Fibroblast of mammary gland (primary cell): ENCODE results near the gene FBP2.
"Not testable (repeated sequence)": the region's sequence is repeated elsewhere in the genome, so short reads cannot be mapped to it uniquely, and the experiment has no call there.

ENCODE experiments used
- DNase-seq: peaks from one replicate; pipeline ENCODE4 v3.0.0-alpha.2; 2010; ENCODE audit warnings: low read depth
- H3K4me3 ChIP-seq: 2 replicates; pipeline ENCODE4 v1.5.1; 2011; ENCODE audit warnings: low read depth, mild to moderate bottlenecking, low read length, moderate library complexity; ENCODE audit not compliant: control insufficient read depth
- TF ChIP-seq, protein P1 (sequence below): conservative IDR thresholded peaks from 2 replicates; pipeline ENCODE4 v1.5.1; 2011; ENCODE audit warnings: low read depth, low read length, inconsistent platforms; ENCODE audit not compliant: control insufficient read depth, insufficient read depth

FBP2 gene

DNA sequence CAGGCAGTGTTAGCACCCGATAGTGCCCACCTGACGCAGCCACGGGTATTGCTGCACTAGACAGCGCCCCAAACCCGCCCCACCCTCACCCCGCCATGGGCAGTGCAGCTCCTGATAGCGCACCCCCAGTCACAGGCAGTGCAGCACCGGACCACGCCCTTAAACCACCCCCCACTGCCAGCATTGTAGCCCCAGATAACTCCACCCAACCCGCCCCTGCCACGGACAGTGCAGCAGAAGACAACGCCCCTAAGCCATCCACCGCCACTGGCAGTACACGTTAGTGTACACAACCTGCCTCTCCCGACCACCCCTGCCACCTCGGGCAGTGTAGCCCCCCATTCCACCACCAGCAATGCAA lies 39.6 kb downstream of the FBP2 start:
- TF ChIP-seq, protein P1, sequence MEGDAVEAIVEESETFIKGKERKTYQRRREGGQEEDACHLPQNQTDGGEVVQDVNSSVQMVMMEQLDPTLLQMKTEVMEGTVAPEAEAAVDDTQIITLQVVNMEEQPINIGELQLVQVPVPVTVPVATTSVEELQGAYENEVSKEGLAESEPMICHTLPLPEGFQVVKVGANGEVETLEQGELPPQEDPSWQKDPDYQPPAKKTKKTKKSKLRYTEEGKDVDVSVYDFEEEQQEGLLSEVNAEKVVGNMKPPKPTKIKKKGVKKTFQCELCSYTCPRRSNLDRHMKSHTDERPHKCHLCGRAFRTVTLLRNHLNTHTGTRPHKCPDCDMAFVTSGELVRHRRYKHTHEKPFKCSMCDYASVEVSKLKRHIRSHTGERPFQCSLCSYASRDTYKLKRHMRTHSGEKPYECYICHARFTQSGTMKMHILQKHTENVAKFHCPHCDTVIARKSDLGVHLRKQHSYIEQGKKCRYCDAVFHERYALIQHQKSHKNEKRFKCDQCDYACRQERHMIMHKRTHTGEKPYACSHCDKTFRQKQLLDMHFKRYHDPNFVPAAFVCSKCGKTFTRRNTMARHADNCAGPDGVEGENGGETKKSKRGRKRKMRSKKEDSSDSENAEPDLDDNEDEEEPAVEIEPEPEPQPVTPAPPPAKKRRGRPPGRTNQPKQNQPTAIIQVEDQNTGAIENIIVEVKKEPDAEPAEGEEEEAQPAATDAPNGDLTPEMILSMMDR = no peak
- DNase-seq = no peak
- H3K4me3 ChIP-seq = no peak overlapping the region

DNA sequence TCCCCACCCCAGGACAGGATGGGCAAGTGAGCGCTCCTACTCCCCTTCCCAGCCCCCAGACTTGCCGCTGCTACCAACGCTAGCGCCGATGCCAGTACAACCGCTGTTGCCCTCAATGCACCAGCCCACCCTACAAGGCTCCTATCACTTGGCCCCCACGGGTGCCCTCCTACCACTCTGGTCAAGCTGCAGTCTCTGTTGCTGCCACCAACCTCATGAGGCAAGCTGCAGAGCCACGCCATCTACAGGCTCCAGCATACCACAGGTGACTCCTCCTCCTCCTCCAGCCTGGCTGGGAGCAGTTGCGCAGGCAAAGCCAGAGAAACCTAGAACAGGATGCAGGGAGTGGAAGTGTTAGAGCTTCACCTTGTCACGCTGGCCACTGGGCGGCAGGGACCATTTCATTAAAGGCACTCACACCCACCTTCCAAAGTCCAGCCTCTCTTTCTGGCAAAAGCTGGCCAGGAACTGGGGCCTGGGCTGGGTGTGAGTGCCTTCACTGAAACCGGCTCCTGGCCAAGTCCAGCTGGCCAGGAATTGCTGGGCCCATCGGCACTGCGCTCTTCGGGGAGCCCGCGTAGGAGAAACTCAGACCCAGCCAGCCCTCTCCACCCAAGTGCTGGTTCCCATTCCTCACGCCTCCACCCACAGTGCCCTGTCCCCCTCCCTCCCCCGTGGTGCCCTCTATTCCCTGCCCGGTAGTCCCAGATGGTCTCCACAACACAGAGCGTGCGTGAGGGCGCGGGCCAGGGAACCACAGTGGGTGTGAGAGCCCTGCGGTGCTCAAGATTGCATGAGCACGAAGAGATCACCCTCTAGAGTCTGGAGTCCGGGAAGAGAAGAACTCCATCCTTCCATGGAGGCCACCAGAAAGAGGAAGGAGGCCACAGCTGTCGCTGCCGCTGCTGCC lies 40.3 kb downstream of the FBP2 start:
- no peak for DNase-seq
- TF ChIP-seq, protein P1 = no peak
- H3K4me3 ChIP-seq = no peak overlapping the region

DNA sequence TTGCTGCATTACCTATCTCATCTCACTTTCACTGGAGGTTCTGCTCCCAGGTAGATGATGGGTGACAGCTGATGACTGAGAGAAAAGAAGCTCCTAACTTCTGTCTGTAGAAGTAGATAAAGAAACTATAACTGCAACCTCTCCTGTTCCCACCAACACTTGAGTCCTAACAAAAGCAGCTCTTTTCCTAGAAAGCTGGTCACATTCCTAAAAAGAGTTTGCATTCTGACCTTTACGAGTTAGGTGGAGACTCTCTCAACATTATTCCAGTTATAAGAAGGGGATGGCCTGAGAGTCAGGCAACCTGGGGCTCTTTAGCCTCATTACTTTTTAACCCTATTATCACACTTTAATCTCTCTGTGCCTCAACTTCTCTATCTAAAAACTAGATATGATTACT lies 47.7 kb downstream of the FBP2 start:
- TF ChIP-seq, protein P1 = no peak
- no peak overlapping the region for H3K4me3 ChIP-seq
- DNase-seq = no peak

DNA sequence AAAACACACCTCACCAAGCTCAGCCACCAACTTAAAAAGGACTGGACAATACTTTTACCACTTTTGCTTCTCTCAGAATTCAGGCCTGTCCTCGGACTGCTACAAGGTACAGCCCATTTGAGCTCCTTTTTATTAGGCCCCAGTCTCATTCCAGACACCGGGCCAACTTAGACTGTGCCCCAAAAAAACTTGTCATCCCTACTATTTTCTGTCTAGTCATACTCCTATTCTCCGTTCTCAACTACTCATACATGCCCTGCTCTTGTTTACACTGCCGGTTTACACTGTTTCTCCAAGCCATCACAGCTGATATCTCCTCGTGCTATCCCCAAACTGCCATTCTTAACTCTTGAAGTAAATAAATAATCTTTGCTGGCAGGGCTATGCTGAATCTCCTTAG lies 49.3 kb downstream of the FBP2 start:
- not testable (repeated sequence) for H3K4me3 ChIP-seq, DNase-seq

DNA sequence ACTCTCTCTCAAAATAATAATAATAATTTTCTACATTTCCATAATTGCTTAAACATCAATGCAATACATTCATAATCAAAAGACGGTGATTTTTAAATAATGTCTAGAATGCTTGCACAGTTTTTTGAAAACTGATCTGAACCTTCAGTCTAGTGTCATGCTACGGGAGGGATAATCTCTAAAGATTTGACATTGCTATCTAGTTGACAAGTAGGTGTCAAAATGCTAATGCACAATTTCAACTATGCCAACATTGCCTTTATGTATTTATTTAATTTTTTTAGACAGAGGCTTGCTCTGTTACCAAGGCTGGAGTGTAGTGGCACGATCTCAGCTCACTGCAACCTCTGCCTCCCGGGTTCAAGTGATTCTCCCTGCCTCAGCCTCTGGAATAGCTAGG lies 54.7 kb downstream of the FBP2 start:
- DNase-seq = no peak
- no peak overlapping the region for H3K4me3 ChIP-seq
- TF ChIP-seq, protein P1 = no peak

DNA sequence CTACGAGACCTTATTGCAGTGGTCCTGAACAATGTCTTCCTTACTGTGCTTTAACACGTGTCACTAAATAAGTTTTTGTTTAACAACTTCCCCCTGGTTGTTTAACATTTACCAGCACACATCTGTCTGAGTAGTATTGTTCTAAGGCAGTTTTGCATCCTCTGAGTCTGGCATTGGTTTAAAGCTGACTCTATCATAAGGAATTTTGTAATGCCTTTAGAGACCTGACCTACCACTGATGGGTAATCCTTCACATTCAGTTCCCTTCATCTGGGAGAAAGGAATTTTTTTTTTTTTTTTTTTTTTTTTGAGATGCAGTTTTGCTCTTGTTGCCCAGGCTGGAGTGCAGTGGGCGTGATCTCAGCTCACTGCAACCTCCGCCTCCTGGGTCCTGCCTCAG lies 58.7 kb downstream of the FBP2 start:
- no peak overlapping the region for H3K4me3 ChIP-seq
- TF ChIP-seq, protein P1 = no peak
- DNase-seq = peak; percentile 55

DNA sequence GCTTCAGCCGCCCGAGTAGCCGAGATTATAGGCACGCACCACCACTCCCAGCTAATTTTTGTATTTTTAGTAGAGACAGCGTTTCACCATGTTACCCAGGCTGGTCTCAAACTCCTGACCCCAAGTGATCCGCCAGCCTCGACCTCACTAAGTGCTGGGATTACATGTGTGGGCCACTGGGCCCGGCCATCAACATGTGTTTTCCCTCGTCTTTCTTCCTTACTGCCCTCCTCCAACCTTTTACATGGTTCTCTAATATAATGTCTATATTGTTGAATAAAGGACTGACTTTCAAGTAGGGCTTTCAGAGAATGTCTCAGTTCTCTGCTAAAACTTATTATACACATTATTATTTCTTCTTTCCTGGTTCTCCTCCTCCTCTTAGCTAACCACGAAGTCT lies 60.0 kb downstream of the FBP2 start:
- DNase-seq = no peak
- TF ChIP-seq, protein P1 = no peak

More for the DNA sequence above, 60.0 kb downstream of the FBP2 start:
- H3K4me3 ChIP-seq = no peak overlapping the region
